Sigmoid colon (tissue), 7 donors: ENCODE results near the gene PERCC1. TPM values are rescaled to one million over a fixed set of nuclear protein-coding genes. Genes with fewer than 3 reads are reported as not detected.

ENCODE experiments used
- DNase-seq: peaks from one replicate; pipeline ENCODE4 v3.0.0-alpha.2; 2019
- H3K27ac ChIP-seq, 4 donors: fragments of 200-600 bp; sonication (generic); one replicate each; pipeline ENCODE4 v1.5.1; 2016 to 2019; ENCODE audit warnings: mild to moderate bottlenecking in 1 of 4
- H3K27me3 ChIP-seq, 3 donors: fragments of 200-600 bp; sonication (generic); one replicate each; pipeline ENCODE4 v1.5.1; 2019; ENCODE audit warnings: mild to moderate bottlenecking in 1 of 3
- H3K36me3 ChIP-seq, 4 donors: fragments of 200-600 bp; sonication (generic); one replicate each; pipeline ENCODE4 v1.5.1; 2016 to 2019
- H3K4me1 ChIP-seq, 4 donors: fragments of 200-600 bp; sonication (generic); one replicate each; pipeline ENCODE4 v1.5.1; 2017 to 2019
- H3K4me3 ChIP-seq, 4 donors: fragments of 200-600 bp; sonication (generic); one replicate each; pipeline ENCODE4 v1.5.1; 2017 to 2019; ENCODE audit warnings: mild to moderate bottlenecking in 2 of 4, moderate library complexity in 1 of 4
- H3K9me3 ChIP-seq, 4 donors: fragments of 200-600 bp in 3 of 4; sonication (generic) in 3 of 4; one replicate each; pipeline versions ENCODE4 v1.5.1 to v1.6.1; 2013 to 2019
- EP300 ChIP-seq, 4 donors: sonication (generic); formaldehyde crosslinking; IDR thresholded peaks; one replicate each; pipeline ENCODE4 v1.6.1; 2017; ENCODE audit warnings: antibody characterized with exemption in 4 of 4
- POLR2A ChIP-seq, 2 donors: fragments of 450-650 bp; IDR thresholded peaks; one replicate each; pipeline ENCODE4 v1.6.1; 2016; ENCODE audit warnings: antibody characterized with exemption in 2 of 2, mild to moderate bottlenecking in 2 of 2, moderate library complexity in 2 of 2
- POLR2AphosphoS5 ChIP-seq, 4 donors: sonication (generic); formaldehyde crosslinking; IDR thresholded peaks; one replicate each; pipeline ENCODE4 v1.6.1; 2017; ENCODE audit warnings: antibody characterized with exemption in 4 of 4
- WGBS, 2 donors: extraction: QIAGEN DNeasy Blood & Tissue Kit; methylation state at CpG; one replicate each; pipeline ENCODE4 v1.1.7; 2013; 5-methylcytosine and 5-hydroxymethylcytosine counted together
- intact Hi-C: fragments of 100-400 bp; cut with DNase I; formaldehyde crosslinking; loops from one replicate; pipeline ENCODE4 v1.15.1; 2023
- polyA plus RNA-seq, 3 donors: library from polyadenylated mRNA; stranded (reverse); fragments of 200-250 nt; gene quantifications; one replicate each; pipeline ENCODE4 v1.2.3, GENCODE V29; 2013
- total RNA-seq, 4 donors: library from RNA; depleted of rRNA; stranded (reverse); fragments of >200 nt; gene quantifications; one replicate each; pipeline ENCODE4 v1.1.0, GENCODE V29; 2016
- TF ChIP-seq, protein P1 (sequence below), 4 experiments: fragments of 450-650 bp in 3 of 4; fragments of 200-600 bp in 1 of 4; IDR thresholded peaks; one replicate each; pipeline ENCODE4 v1.5.1; 2016 to 2019; ENCODE audit warnings: antibody characterized with exemption in 4 of 4, mild to moderate bottlenecking in 3 of 4, moderate library complexity in 2 of 4
- donor health status: healthy with polysubstance abuse.
- donor health status: Bipolar disorder and iron deficiency.
- donor health status: healthy.

The PERCC1 gene
- total and polyA plus RNA-seq, 7 donors: 0.07 TPM; not detected in 6

DNA sequence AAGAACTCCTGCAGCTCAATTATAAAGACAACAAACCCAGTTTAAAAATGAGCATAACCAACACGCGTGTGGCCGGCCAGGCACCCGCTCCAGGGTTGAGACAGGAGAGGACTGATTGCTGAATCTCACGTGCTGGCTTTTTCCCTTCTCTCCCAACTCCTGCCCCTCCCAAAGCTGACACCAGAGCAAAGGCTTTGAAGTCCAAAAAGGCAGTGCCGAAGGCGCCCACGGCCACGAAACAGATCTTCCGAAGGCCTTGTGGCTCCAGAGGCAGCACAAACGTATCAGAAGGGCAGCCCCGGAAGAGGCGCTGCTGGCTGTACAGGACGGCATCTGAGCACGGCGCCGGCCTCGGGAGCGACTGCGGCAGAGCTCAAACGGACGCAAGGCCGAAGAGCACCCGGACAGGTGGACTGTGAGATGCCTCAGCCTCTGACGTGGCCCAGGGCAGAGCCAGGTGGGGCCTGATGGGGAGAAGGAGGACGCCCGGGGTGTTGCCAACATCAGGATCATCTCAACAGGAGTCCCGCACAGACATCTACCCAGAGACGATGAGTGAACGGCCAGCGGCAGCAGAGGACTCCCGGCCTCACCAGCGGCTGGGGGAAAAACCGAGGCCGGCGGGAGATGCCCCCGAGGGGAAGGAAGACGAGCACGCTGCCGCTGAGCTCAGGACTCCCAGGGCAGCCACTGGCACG is 33.5 kb downstream of the PERCC1 start:
- peaks cover 0 to 21% (median 9%) of the 10 kb centered on the region in 4 donors for H3K4me1 ChIP-seq
- intact Hi-C loops: no loop called here
- no peak for DNase-seq
- H3K27me3 ChIP-seq: no peaks in the 10 kb centered on the region
- TF ChIP-seq POLR2A (IDR thresholded peaks at IDR 0.05): no peak
- TF ChIP-seq POLR2AphosphoS5 (IDR thresholded peaks at IDR 0.05): no peak
- TF ChIP-seq, protein P1, sequence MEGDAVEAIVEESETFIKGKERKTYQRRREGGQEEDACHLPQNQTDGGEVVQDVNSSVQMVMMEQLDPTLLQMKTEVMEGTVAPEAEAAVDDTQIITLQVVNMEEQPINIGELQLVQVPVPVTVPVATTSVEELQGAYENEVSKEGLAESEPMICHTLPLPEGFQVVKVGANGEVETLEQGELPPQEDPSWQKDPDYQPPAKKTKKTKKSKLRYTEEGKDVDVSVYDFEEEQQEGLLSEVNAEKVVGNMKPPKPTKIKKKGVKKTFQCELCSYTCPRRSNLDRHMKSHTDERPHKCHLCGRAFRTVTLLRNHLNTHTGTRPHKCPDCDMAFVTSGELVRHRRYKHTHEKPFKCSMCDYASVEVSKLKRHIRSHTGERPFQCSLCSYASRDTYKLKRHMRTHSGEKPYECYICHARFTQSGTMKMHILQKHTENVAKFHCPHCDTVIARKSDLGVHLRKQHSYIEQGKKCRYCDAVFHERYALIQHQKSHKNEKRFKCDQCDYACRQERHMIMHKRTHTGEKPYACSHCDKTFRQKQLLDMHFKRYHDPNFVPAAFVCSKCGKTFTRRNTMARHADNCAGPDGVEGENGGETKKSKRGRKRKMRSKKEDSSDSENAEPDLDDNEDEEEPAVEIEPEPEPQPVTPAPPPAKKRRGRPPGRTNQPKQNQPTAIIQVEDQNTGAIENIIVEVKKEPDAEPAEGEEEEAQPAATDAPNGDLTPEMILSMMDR (IDR thresholded peaks at IDR 0.05): no peak
- no peak for TF ChIP-seq EP300 (IDR thresholded peaks at IDR 0.05)
- H3K36me3 ChIP-seq: peaks cover 0 to 36% (median 7%) of the 10 kb centered on the region in 4 donors
- no peak overlapping the region for H3K4me3 ChIP-seq
- no peak overlapping the region for H3K27ac ChIP-seq
- H3K9me3 ChIP-seq: no peaks in the 10 kb centered on the region
- WGBS, 2 donors: 94 to 95% methylated on average over 41 of the region's 41 CpGs

DNA sequence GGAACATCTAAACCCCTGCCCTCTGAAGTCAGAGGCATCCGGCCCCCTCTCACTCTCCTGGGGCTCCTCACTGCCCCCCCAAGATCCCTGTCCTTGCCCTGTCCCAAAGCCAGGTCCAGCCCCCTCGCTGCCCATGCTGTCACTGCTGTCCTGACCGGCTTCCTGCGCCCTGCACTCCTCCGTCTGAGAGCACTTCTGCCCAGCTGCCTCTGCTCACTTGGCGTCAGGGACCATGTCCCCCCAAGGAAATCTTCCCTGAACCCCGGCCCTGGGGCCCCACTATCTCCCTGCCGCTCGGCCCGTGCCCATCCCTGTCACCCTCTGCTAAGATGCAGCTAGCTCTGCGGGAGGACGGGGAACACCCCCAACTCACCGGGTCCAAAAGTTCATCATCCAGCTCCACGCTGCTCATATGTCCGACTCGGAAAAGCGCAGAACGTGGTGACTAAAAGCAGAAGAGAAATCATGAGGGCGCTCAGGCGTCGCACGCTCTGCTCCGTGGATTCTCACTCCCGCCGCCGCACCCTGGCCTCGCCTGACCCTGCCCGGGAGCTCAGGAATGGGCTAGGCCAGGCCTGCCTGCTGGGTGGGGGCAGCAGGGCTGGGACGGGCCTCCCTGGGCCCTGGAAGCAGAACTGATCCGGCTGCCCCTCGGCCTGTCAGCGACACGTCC is 34.2 kb downstream of the PERCC1 start:
- Histone ChIP-seq H3K4me1 (peaks cover 0 to 17% (median 9%) of the 10 kb centered on the region in 4 donors), H3K9me3 (no peaks in the 10 kb centered on the region), H3K4me3 (no peak overlapping the region), H3K36me3 (peaks cover 0 to 34% (median 6%) of the 10 kb centered on the region in 4 donors), H3K27ac (no peak overlapping the region), H3K27me3 (no peaks in the 10 kb centered on the region)
- intact Hi-C loops: no loop called here
- DNase-seq: no peak
- TF ChIP-seq POLR2AphosphoS5 (IDR thresholded peaks at IDR 0.05): no peak
- TF ChIP-seq POLR2A (IDR thresholded peaks at IDR 0.05): no peak
- TF ChIP-seq, protein P1 (IDR thresholded peaks at IDR 0.05): no peak
- TF ChIP-seq EP300 (IDR thresholded peaks at IDR 0.05): no peak
- 92 to 94% methylated on average over 33 of the region's 33 CpGs for WGBS, 2 donors

DNA sequence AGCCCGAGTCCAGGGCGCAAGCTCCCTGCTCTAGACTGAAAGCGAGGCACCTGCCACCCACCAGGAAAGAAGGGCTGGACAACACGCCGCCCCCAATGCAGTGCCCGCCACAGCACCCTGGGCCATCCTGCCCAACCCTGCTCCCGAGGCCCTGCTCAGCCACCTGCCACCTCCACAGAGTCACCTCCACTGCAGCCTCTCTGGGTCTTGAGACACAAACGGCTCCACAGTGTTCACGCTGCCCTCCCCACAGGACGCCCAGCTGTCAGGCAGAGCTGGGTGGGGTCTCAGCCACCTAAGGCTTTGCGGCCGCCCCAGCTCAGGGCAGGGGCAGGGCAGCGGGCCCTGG is 34.7 kb downstream of the PERCC1 start:
- H3K27me3 ChIP-seq: no peaks in the 10 kb centered on the region
- no peak overlapping the region for H3K4me3 ChIP-seq
- no peak for TF ChIP-seq EP300 (IDR thresholded peaks at IDR 0.05)
- TF ChIP-seq POLR2A (IDR thresholded peaks at IDR 0.05): no peak
- H3K36me3 ChIP-seq: peaks cover 0 to 29% (median 5%) of the 10 kb centered on the region in 4 donors
- H3K27ac ChIP-seq: no peak overlapping the region
- DNase-seq: no peak
- H3K4me1 ChIP-seq: peaks cover 0 to 16% (median 11%) of the 10 kb centered on the region in 4 donors
- H3K9me3 ChIP-seq: no peaks in the 10 kb centered on the region
- intact Hi-C loops: no loop called here
- WGBS, 2 donors: 94 to 95% methylated on average over 13 of the region's 13 CpGs

GRCh38 chr16:1466054-1466453 is 35.2 kb downstream of the PERCC1 start:
- H3K27ac ChIP-seq: no peak overlapping the region
- H3K36me3 ChIP-seq: peaks cover 0 to 24% (median 3%) of the 10 kb centered on the region in 4 donors
- intact Hi-C loops: no loop called here
- 92 to 94% methylated on average over 24 of the region's 24 CpGs for WGBS, 2 donors
- no peak overlapping the region for H3K4me3 ChIP-seq
- DNase-seq: no peak
- peaks cover 0 to 15% (median 9%) of the 10 kb centered on the region in 4 donors for H3K4me1 ChIP-seq
- H3K27me3 ChIP-seq: no peaks in the 10 kb centered on the region
- TF ChIP-seq EP300 (IDR thresholded peaks at IDR 0.05): no peak
- no peak for TF ChIP-seq POLR2A (IDR thresholded peaks at IDR 0.05)
- TF ChIP-seq, protein P1 (IDR thresholded peaks at IDR 0.05): no peak
- TF ChIP-seq POLR2AphosphoS5 (IDR thresholded peaks at IDR 0.05): no peak
- no peaks in the 10 kb centered on the region for H3K9me3 ChIP-seq

- Histone ChIP-seq H3K9me3 (no peaks in the 10 kb centered on the region), H3K4me3 (no peak overlapping the region), H3K4me1 (peaks cover 0 to 15% (median 9%) of the 10 kb centered on the region in 4 donors), H3K27ac (no peak overlapping the region), H3K27me3 (no peaks in the 10 kb centered on the region), H3K36me3 (peaks cover 0 to 18% (median 0%) of the 10 kb centered on the region in 4 donors)
- intact Hi-C loops: no loop called here
- 82 to 86% methylated on average over 14 of the region's 14 CpGs for WGBS, 2 donors
- DNase-seq: no peak
- TF ChIP-seq EP300 (IDR thresholded peaks at IDR 0.05) (no peak), POLR2A (IDR thresholded peaks at IDR 0.05) (no peak), POLR2AphosphoS5 (IDR thresholded peaks at IDR 0.05) (no peak)
- TF ChIP-seq, protein P1 (IDR thresholded peaks at IDR 0.05): no peak
These were observed 36.2 kb downstream of the PERCC1 start for GRCh38 chr16:1466968-1467521.
